MM.1S (cell line): Measurements from ENCODE around the gene MAP3K5.

ENCODE experiments used
- EZH2phosphoT487 ChIP-seq: fragments of 300-600 bp; sonication (generic); IDR thresholded peaks from 2 replicates; pipeline ENCODE4 v1.6.1; 2018; ENCODE audit warnings: antibody characterized with exemption, low read length
- TF ChIP-seq, protein P1 (sequence below): fragments of 300-600 bp; sonication (generic); IDR thresholded peaks from 2 replicates; pipeline ENCODE4 v1.5.1; 2016; ENCODE audit warnings: antibody characterized with exemption, low read length, mixed read lengths

DNA sequence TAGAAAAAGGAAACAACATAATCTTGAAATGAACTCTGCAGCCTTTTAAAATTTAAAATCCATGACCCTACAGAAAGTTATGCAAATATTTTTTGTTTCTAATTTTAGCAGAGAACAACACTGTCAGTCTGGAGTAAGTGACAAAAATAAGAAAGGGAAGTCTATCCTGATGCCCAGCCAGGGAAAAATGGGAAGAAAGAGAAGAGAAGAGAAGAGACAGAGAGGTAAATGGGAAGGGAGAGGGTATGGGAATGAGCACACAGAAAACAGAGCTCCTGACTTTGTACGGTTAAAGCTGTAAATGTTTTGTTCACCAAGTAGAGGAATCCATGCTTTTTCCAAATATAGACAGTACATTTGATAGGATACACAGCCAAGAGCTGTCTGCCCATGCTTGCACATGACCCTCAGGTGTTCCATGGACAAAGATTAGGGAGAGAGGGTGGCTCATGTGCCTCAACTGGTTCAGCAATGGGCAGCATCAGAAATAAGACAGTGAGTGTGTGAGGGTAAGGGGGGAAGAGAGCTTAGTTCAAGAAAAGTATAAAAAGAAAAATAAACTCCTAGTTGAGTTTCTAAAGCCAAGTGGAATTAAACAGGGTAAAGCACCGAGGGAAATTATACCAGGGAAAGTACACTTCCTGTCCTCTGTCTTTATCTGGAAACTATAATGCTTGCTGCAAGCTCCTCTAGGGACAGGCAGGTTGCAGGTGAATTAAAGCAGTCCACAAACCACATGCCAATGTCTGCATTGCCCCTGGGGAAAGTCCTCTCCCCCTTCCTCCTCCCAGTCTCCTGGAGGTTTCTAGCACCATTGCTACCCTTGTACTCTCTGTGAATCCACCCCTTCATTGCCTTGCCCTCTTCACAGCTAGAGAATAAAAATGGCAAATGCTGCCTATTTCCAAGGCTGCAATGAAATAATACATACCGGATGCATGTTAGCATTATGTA is 30.0 kb downstream of the MAP3K5 start:
- TF ChIP-seq, protein P1, sequence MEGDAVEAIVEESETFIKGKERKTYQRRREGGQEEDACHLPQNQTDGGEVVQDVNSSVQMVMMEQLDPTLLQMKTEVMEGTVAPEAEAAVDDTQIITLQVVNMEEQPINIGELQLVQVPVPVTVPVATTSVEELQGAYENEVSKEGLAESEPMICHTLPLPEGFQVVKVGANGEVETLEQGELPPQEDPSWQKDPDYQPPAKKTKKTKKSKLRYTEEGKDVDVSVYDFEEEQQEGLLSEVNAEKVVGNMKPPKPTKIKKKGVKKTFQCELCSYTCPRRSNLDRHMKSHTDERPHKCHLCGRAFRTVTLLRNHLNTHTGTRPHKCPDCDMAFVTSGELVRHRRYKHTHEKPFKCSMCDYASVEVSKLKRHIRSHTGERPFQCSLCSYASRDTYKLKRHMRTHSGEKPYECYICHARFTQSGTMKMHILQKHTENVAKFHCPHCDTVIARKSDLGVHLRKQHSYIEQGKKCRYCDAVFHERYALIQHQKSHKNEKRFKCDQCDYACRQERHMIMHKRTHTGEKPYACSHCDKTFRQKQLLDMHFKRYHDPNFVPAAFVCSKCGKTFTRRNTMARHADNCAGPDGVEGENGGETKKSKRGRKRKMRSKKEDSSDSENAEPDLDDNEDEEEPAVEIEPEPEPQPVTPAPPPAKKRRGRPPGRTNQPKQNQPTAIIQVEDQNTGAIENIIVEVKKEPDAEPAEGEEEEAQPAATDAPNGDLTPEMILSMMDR: no peak
- TF ChIP-seq EZH2phosphoT487: no peak
